Esophagus squamous epithelium (tissue), 5 donors: ENCODE measurements around the gene SLC35E1. TPM values are rescaled to one million over a fixed set of nuclear protein-coding genes. Genes with fewer than 3 reads are reported as not detected.

Source experiments
- DNase-seq: peaks from one replicate; lab custom pipeline; 2025; lab: John Stamatoyannopoulos, UW
- H3K27ac ChIP-seq, 4 donors: fragments of 200-600 bp; sonication (generic); one replicate each; pipeline ENCODE4 v1.5.1; 2016 to 2019; ENCODE audit warnings: mild to moderate bottlenecking in 1 of 4
- H3K27me3 ChIP-seq, 4 donors: fragments of 200-600 bp; sonication (generic); 1 replicate in 3 of 4; 2 replicates in 1 of 4; pipeline versions ENCODE4 v1.5.1 to v1.6.0; 2017 to 2021; ENCODE audit warnings: antibody characterized with exemption in 1 of 4
- H3K36me3 ChIP-seq, 3 donors: fragments of 200-600 bp; sonication (generic); one replicate each; pipeline ENCODE4 v1.5.1; 2016 to 2019
- H3K4me1 ChIP-seq, 3 donors: fragments of 200-600 bp; sonication (generic); one replicate each; pipeline ENCODE4 v1.5.1; 2017 to 2019
- H3K4me3 ChIP-seq, 4 donors: fragments of 200-600 bp; sonication (generic); 1 replicate in 3 of 4; 2 replicates in 1 of 4; pipeline ENCODE4 v1.5.1; 2016 to 2019; ENCODE audit warnings: mild to moderate bottlenecking in 2 of 4, moderate library complexity in 1 of 4
- H3K9me3 ChIP-seq, 3 donors: fragments of 200-600 bp; sonication (generic); one replicate each; pipeline ENCODE4 v1.5.1; 2016 to 2019
- POLR2A ChIP-seq, 4 donors: fragments of 450-650 bp; IDR thresholded peaks; one replicate each; pipeline ENCODE4 v1.6.1; 2017; ENCODE audit warnings: antibody characterized with exemption in 4 of 4, mild to moderate bottlenecking in 4 of 4, moderate library complexity in 3 of 4
- WGBS, 2 donors: methylation state at CpG; one replicate each; pipeline ENCODE4 v1.1.5; 2018; 5-methylcytosine and 5-hydroxymethylcytosine counted together
- intact Hi-C: fragments of 100-400 bp; cut with DNase I; formaldehyde crosslinking; loops from one replicate; pipeline ENCODE4 v1.15.0; 2022
- total RNA-seq, 4 donors: library from RNA; depleted of rRNA; stranded (reverse); fragments of >200 nt; gene quantifications; one replicate each; pipeline ENCODE4 v1.1.0, GENCODE V29; 2016
- TF ChIP-seq, protein P1 (sequence below), 6 experiments: fragments of 450-650 bp in 4 of 6; fragments of 200-600 bp in 2 of 6; sonication (generic) in 2 of 6; IDR thresholded peaks; one replicate each; pipeline ENCODE4 v1.5.1; 2016 to 2019; ENCODE audit warnings: antibody characterized with exemption in 6 of 6, mild to moderate bottlenecking in 4 of 6, moderate library complexity in 4 of 6
- donor health status: DM: yes; HTN: yes; CAD: no.

Gene SLC35E1
- total RNA-seq, 4 donors from 2014 or later = 22.6 to 29.4 (median 25.3) TPM

DNA sequence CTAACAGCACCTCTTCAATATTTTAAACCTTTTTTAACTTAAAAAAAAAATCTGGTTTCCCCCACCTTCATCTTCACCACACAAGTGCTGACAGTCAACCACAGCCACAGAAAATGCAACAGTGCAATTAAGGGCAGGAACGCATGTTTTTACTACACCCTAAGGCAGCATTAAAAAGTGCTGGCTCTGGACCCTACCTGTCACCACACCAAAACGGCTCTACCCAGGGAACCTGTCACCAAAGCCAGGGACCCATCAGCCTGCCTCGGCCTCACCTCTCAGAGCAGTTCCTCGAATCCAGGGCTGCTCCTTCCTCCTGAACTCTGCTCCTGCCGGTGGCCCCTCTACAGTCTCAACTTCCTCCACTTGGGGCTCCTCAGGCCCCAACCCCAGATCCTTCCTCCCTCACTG is 22.5 kb upstream of the SLC35E1 start:
- H3K4me1 ChIP-seq = peaks cover 12 to 82% (median 25%) of the 10 kb centered on the region in 3 donors
- H3K27me3 ChIP-seq = no peaks in the 10 kb centered on the region
- peak overlapping the region in 1 of 4 donors; percentile 42 for H3K27ac ChIP-seq
- H3K36me3 ChIP-seq = no peaks in the 10 kb centered on the region
- H3K4me3 ChIP-seq = no peak overlapping the region
- DNase-seq = no peak
- WGBS, 2 donors = 57 to 58% methylated on average over 4 to 5 of the region's 5 CpGs
- intact Hi-C loops = no loop called here
- no peaks in the 10 kb centered on the region for H3K9me3 ChIP-seq
- TF ChIP-seq, protein P1, sequence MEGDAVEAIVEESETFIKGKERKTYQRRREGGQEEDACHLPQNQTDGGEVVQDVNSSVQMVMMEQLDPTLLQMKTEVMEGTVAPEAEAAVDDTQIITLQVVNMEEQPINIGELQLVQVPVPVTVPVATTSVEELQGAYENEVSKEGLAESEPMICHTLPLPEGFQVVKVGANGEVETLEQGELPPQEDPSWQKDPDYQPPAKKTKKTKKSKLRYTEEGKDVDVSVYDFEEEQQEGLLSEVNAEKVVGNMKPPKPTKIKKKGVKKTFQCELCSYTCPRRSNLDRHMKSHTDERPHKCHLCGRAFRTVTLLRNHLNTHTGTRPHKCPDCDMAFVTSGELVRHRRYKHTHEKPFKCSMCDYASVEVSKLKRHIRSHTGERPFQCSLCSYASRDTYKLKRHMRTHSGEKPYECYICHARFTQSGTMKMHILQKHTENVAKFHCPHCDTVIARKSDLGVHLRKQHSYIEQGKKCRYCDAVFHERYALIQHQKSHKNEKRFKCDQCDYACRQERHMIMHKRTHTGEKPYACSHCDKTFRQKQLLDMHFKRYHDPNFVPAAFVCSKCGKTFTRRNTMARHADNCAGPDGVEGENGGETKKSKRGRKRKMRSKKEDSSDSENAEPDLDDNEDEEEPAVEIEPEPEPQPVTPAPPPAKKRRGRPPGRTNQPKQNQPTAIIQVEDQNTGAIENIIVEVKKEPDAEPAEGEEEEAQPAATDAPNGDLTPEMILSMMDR (IDR thresholded peaks at IDR 0.05) = no peak
- no peak for TF ChIP-seq POLR2A (IDR thresholded peaks at IDR 0.05)

GRCh38 chr19:16594131-16594586 is 21.9 kb upstream of the SLC35E1 start:
- no peak for TF ChIP-seq POLR2A (IDR thresholded peaks at IDR 0.05)
- TF ChIP-seq, protein P1 (IDR thresholded peaks at IDR 0.05) = no peak
- intact Hi-C loops = no loop called here
- no peaks in the 10 kb centered on the region for H3K27me3 ChIP-seq
- DNase-seq = no peak
- peaks cover 13 to 81% (median 25%) of the 10 kb centered on the region in 3 donors for H3K4me1 ChIP-seq
- peak overlapping the region in 1 of 4 donors; percentile 10 for H3K27ac ChIP-seq
- no peaks in the 10 kb centered on the region for H3K9me3 ChIP-seq
- 59 to 71% methylated on average over 4 of the region's 10 CpGs for WGBS, 2 donors
- no peaks in the 10 kb centered on the region for H3K36me3 ChIP-seq
- no peak overlapping the region for H3K4me3 ChIP-seq

DNA sequence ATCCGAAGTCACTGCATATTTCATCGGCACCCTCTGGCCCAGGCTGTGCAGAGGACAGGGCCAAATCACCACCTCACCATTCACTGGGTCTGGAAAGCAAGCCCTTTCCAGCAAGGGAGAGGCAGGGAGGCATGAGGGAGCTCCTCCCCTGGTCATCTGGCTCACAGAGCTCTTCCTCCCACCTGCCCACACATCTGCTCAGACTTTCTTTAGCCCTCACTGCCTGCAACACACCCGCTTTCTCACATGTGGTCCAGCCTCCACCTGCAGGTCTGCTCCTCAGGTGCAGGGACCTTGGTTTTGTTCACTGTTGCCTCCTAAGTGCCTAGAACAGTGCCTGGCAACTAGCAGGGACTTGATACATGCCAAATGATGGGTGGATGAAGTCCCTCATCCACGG is 21.0 kb upstream of the SLC35E1 start:
- 94 to 100% methylated on average over 2 of the region's 4 CpGs for WGBS, 2 donors
- H3K9me3 ChIP-seq = no peaks in the 10 kb centered on the region
- peaks cover 22 to 86% (median 34%) of the 10 kb centered on the region in 3 donors for H3K4me1 ChIP-seq
- H3K36me3 ChIP-seq = no peaks in the 10 kb centered on the region
- intact Hi-C loops = no loop called here
- TF ChIP-seq, protein P1 (IDR thresholded peaks at IDR 0.05) = no peak
- no peak for TF ChIP-seq POLR2A (IDR thresholded peaks at IDR 0.05)
- no peaks in the 10 kb centered on the region for H3K27me3 ChIP-seq
- H3K4me3 ChIP-seq = no peak overlapping the region
- DNase-seq = no peak
- no peak overlapping the region for H3K27ac ChIP-seq

GRCh38 chr19:16591803-16592556 is 19.8 kb upstream of the SLC35E1 start:
- Histone ChIP-seq H3K27me3 (no peaks in the 10 kb centered on the region), H3K9me3 (no peaks in the 10 kb centered on the region), H3K27ac (no peak overlapping the region), H3K4me1 (peaks cover 34 to 88% (median 46%) of the 10 kb centered on the region in 3 donors), H3K36me3 (no peaks in the 10 kb centered on the region), H3K4me3 (no peak overlapping the region)
- DNase-seq = no peak
- 58 to 63% methylated on average over 4 to 10 of the region's 10 CpGs for WGBS, 2 donors
- TF ChIP-seq, protein P1 (IDR thresholded peaks at IDR 0.05) = no peak
- no peak for TF ChIP-seq POLR2A (IDR thresholded peaks at IDR 0.05)
- intact Hi-C loops = no loop called here
